Loucy (cell line): ENCODE measurements around the gene CD38.
"Not testable (repeated sequence)": the region's sequence is repeated elsewhere in the genome, so short reads cannot be mapped to it uniquely, and the experiment has no call there.

Experiments
- H2AFZ ChIP-seq: fragments of 200-600 bp; sonication (generic); 2 replicates; pipeline ENCODE4 v1.6.0; 2016; ENCODE audit warnings: antibody characterized with exemption, mild to moderate bottlenecking, low read length, moderate library complexity
- H3F3A ChIP-seq: fragments of 200-600 bp; 2 replicates; pipeline ENCODE4 v1.6.0; 2016; ENCODE audit warnings: antibody characterized with exemption, low read depth, mild to moderate bottlenecking
- H3K27me3 ChIP-seq: fragments of 200-600 bp; sonication (generic); 2 replicates; pipeline ENCODE4 v1.6.1; 2014; ENCODE audit warnings: low read length, mild to moderate bottlenecking; ENCODE audit not compliant: insufficient read depth, poor library complexity, severe bottlenecking
- H3K36me3 ChIP-seq: fragments of 200-600 bp; sonication (generic); 2 replicates; pipeline ENCODE4 v1.6.1; 2016; ENCODE audit warnings: low read length; ENCODE audit not compliant: insufficient read depth
- H3K4me1 ChIP-seq: fragments of 200-600 bp; sonication (generic); 2 replicates; pipeline ENCODE4 v1.5.1; 2014; ENCODE audit warnings: low read length, mild to moderate bottlenecking; ENCODE audit not compliant: insufficient read depth, poor library complexity, severe bottlenecking
- H3K4me2 ChIP-seq: fragments of 200-600 bp; sonication (generic); 2 replicates; pipeline ENCODE4 v1.6.0; 2014; ENCODE audit warnings: antibody characterized with exemption, low read length, low read depth, mild to moderate bottlenecking; ENCODE audit not compliant: poor library complexity, severe bottlenecking
- H3K4me3 ChIP-seq: fragments of 200-600 bp; sonication (generic); 2 replicates; pipeline ENCODE4 v1.5.1; 2014; ENCODE audit warnings: low read length, mild to moderate bottlenecking, mixed read lengths; ENCODE audit not compliant: poor library complexity, severe bottlenecking
- H3K79me2 ChIP-seq: fragments of 200-600 bp; sonication (generic); 2 replicates; pipeline ENCODE4 v1.6.1; 2014; ENCODE audit warnings: low read length; ENCODE audit not compliant: insufficient read depth
- H3K9ac ChIP-seq: fragments of 200-600 bp; sonication (generic); 2 replicates; pipeline ENCODE4 v1.6.0; 2014; ENCODE audit warnings: mild to moderate bottlenecking, low read depth, low read length, moderate library complexity; ENCODE audit not compliant: poor library complexity, severe bottlenecking
- H3K9me2 ChIP-seq: fragments of 200-600 bp; sonication (generic); replicated peaks from 2 replicates; pipeline ENCODE4 v1.6.1; 2016; ENCODE audit warnings: low read depth, low read length, mixed read lengths
- H3K9me3 ChIP-seq: fragments of 200-600 bp; sonication (generic); 2 replicates; pipeline ENCODE4 v1.6.1; 2014; ENCODE audit warnings: mild to moderate bottlenecking, antibody characterized with exemption, low read length, low read depth; ENCODE audit not compliant: insufficient read depth
- H4K20me1 ChIP-seq: fragments of 200-600 bp; sonication (generic); 2 replicates; pipeline ENCODE4 v1.6.0; 2014; ENCODE audit warnings: antibody characterized with exemption, low read length, mild to moderate bottlenecking; ENCODE audit not compliant: insufficient read depth, poor library complexity, severe bottlenecking
- EZH2phosphoT487 ChIP-seq: fragments of 200-600 bp; IDR thresholded peaks from 2 replicates; pipeline ENCODE4 v1.6.1; 2018; ENCODE audit warnings: antibody characterized with exemption, mild to moderate bottlenecking, moderate library complexity, borderline replicate concordance
- TF ChIP-seq, protein P1 (sequence below): fragments of 200-600 bp; sonication (generic); conservative IDR thresholded peaks from 2 replicates; pipeline ENCODE4 v1.5.1; 2014; ENCODE audit warnings: mild to moderate bottlenecking, antibody characterized with exemption, low read length

CD38 gene

DNA sequence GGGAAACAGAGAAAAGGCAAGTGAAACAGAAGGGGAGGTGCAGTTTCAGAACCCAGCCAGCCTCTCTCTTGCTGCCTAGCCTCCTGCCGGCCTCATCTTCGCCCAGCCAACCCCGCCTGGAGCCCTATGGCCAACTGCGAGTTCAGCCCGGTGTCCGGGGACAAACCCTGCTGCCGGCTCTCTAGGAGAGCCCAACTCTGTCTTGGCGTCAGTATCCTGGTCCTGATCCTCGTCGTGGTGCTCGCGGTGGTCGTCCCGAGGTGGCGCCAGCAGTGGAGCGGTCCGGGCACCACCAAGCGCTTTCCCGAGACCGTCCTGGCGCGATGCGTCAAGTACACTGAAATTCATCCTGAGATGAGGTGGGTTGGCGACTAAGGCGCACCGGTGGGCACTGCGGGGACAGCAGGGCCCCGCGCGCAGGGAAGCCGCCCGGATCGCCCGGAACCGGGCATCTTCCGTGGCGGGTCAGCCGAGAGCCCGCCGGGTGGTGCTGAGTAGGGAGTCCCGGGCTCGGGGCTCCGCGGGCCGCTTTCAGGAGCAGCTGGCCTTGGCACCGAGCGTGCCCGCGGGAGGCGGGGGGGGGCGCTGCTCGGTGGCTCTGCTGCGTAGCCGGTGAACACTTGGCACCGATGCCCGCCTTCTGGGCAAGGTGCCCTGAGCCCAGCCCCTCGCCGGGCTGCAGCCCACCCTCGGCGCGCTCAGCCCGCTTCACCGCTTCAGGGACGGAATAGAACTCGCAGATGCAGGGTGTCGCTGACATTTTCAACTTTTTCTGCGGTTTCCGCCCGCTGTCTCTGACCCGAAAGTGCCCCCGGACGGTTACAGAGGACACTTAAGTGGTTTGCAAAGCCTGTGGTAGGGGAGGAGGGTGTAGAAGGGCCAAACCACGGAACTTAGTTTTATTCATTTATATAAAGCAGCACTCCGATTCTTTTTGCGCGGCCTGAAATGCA, at the start of gene CD38:
Gene CD38 (plus strand): TSS at position 40 of the 953 bp plus-strand sequence. CDS start 87 bp downstream, at position 127.
- H3K9me2 ChIP-seq = no peaks in the 10 kb centered on the region
- no peaks in the 10 kb centered on the region for H3K36me3 ChIP-seq
- H3K9me3 ChIP-seq = no peaks in the 10 kb centered on the region
- H2AFZ ChIP-seq = peak within 1 kb of the TSS; percentile 15; the same call in 1 of the 2 replicates
- peaks cover 69% of the 10 kb centered on the region for H3K4me1 ChIP-seq
- peaks cover 7% of the 10 kb centered on the region; the same call in 1 of the 2 replicates for H3F3A ChIP-seq
- no peaks in the 10 kb centered on the region for H3K27me3 ChIP-seq
- H3K4me2 ChIP-seq = peak within 1 kb of the TSS; percentile 93
- TF ChIP-seq, protein P1, sequence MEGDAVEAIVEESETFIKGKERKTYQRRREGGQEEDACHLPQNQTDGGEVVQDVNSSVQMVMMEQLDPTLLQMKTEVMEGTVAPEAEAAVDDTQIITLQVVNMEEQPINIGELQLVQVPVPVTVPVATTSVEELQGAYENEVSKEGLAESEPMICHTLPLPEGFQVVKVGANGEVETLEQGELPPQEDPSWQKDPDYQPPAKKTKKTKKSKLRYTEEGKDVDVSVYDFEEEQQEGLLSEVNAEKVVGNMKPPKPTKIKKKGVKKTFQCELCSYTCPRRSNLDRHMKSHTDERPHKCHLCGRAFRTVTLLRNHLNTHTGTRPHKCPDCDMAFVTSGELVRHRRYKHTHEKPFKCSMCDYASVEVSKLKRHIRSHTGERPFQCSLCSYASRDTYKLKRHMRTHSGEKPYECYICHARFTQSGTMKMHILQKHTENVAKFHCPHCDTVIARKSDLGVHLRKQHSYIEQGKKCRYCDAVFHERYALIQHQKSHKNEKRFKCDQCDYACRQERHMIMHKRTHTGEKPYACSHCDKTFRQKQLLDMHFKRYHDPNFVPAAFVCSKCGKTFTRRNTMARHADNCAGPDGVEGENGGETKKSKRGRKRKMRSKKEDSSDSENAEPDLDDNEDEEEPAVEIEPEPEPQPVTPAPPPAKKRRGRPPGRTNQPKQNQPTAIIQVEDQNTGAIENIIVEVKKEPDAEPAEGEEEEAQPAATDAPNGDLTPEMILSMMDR = peak; percentile 27
- no peak for TF ChIP-seq EZH2phosphoT487
- peak within 1 kb of the TSS; percentile 89 for H3K4me3 ChIP-seq
- no peaks in the 10 kb centered on the region for H4K20me1 ChIP-seq
- H3K79me2 ChIP-seq = peaks cover 65% of the 10 kb centered on the region
- H3K9ac ChIP-seq = peak within 1 kb of the TSS; percentile 87

DNA sequence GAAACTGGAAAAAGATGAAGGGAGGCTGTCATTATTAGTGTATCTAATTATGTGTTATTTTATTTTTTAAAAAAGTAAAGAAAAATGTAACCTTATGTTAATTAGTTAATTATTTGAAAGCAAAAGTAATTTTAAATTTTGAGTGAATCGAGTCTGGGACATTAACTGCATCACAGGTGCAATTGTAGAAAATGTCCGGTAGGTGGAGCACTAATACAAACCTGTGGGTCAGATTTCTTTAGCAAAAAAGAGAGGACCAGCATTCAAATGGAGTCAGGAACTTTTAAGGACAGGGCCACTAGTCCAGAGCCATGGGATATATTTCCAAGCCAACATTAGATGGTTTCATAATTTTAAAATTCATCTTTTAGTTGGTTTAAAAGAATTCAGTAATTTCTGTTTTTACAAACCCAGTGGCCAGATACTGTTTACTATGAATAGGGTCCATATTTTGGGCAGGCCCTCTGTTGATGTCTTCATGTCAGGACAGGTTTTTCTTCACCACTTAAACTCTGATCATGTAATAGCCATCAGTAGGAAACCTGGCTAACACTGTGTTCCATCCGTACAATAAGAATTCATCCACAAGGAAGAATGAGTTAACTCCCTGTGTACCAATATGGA, 48.1 kb upstream of the CD38 start:
- Histone ChIP-seq H2AFZ (peak overlapping the region; percentile 4; the same call in 1 of the 2 replicates), H3K79me2 (no peaks in the 10 kb centered on the region), H3K9me2 (no peaks in the 10 kb centered on the region), H4K20me1 (no peaks in the 10 kb centered on the region), H3K4me2 (no peak overlapping the region), H3K27me3 (no peaks in the 10 kb centered on the region), H3K9ac (peak overlapping the region; percentile 43), H3K36me3 (no peaks in the 10 kb centered on the region), H3K9me3 (no peaks in the 10 kb centered on the region), H3K4me1 (peaks cover 23% of the 10 kb centered on the region), H3K4me3 (no peak overlapping the region), H3F3A (no peaks in the 10 kb centered on the region)
- TF ChIP-seq EZH2phosphoT487 = no peak
- TF ChIP-seq, protein P1 = peak; percentile 92

DNA sequence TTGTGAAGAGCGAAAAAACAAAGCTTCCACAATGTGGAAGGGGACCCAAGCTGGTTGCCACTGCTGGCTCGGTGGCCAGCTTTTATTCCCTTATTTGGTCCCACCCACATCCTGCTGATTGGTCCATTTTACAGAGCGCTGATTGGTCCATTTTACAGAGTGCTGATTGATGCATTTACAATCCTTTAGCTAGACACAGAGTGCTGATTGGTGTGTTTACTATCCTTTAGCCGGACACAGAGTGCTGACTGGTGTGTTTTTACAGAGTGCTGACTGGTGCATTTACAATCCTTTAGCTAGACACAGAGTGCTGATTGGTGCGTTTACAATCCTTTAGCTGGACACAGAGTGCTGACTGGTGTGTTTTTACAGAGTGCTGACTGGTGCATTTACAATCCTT, 45.1 kb upstream of the CD38 start:
- not testable (repeated sequence) for H3K4me3 ChIP-seq, H3F3A ChIP-seq, H4K20me1 ChIP-seq, H3K4me2 ChIP-seq, H3K36me3 ChIP-seq, H2AFZ ChIP-seq, H3K9me3 ChIP-seq, H3K9me2 ChIP-seq, H3K9ac ChIP-seq, H3K79me2 ChIP-seq, H3K27me3 ChIP-seq
- peaks cover 39% of the 10 kb centered on the region for H3K4me1 ChIP-seq
